ENCODE data around the gene ZMYM4. TPM values are rescaled to one million over a fixed set of nuclear protein-coding genes. Genes with fewer than 3 reads are reported as not detected.

The ZMYM4 gene
- total RNA-seq, 4 donors from 2014 or later = 19.7 to 84.9 (median 49.9) TPM

GRCh38 chr1:35345439-35345981 lies 77.0 kb downstream of the ZMYM4 start:
- TF ChIP-seq CTCF (IDR thresholded peaks at IDR 0.05) (no peak), POLR2A (IDR thresholded peaks at IDR 0.05) (no peak)
- no peak for DNase-seq
- H3K9me3 ChIP-seq = no peaks in the 10 kb centered on the region
- no peaks in the 10 kb centered on the region for H3K4me1 ChIP-seq
- H3K27me3 ChIP-seq = no peaks in the 10 kb centered on the region
- intact Hi-C loops (cut with DNase I; ENCODE audit: low total_unique reads) = no loop called here
- H3K4me3 ChIP-seq = no peak overlapping the region
- H3K36me3 ChIP-seq = no peaks in the 10 kb centered on the region
- no peak overlapping the region for H3K27ac ChIP-seq

GRCh38 chr1:35350872-35351271 lies 82.4 kb downstream of the ZMYM4 start:
- H3K27me3 ChIP-seq = no peaks in the 10 kb centered on the region
- H3K4me3 ChIP-seq = no peak overlapping the region
- DNase-seq = no peak
- TF ChIP-seq CTCF (IDR thresholded peaks at IDR 0.05) (no peak), POLR2A (IDR thresholded peaks at IDR 0.05) (no peak)
- intact Hi-C loops (cut with DNase I; ENCODE audit: low total_unique reads) = no loop called here
- no peaks in the 10 kb centered on the region for H3K9me3 ChIP-seq
- no peak overlapping the region for H3K27ac ChIP-seq
- no peaks in the 10 kb centered on the region for H3K4me1 ChIP-seq
- no peaks in the 10 kb centered on the region for H3K36me3 ChIP-seq

GRCh38 chr1:35359995-35360394 lies 91.5 kb downstream of the ZMYM4 start:
- Histone ChIP-seq H3K4me1 (no peaks in the 10 kb centered on the region), H3K9me3 (no peaks in the 10 kb centered on the region), H3K4me3 (no peak overlapping the region), H3K27me3 (no peaks in the 10 kb centered on the region), H3K27ac (no peak overlapping the region), H3K36me3 (no peaks in the 10 kb centered on the region)
- no peak for DNase-seq
- intact Hi-C loops (cut with DNase I; ENCODE audit: low total_unique reads) = no loop called here
- TF ChIP-seq CTCF (IDR thresholded peaks at IDR 0.05) (no peak), POLR2A (IDR thresholded peaks at IDR 0.05) (no peak)

- DNase-seq = no peak
Measured at GRCh38 chr1:35361638-35362037, 93.1 kb downstream of the ZMYM4 start.

DNA sequence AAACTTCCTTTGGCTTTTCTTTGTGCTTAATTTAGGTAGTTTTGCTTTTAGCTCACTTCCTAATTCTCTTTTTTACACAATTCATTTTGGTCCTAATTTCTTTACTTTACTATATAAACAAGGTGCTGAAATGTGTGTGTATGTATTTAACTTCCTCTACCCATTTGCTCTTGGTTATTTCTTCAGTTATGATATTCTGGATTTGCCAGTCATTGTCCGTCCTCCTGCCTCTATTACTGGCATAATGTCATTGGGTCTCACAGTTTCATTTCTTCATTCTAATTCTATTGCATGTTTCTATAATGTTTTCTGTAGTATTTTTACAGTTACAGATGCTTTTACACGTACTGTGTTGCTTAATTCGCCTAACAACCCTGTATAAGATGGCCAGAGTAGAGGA lies 96.2 kb downstream of the ZMYM4 start:
- no peaks in the 10 kb centered on the region for H3K9me3 ChIP-seq
- H3K27me3 ChIP-seq = no peaks in the 10 kb centered on the region
- DNase-seq = no peak
- H3K4me3 ChIP-seq = no peak overlapping the region
- intact Hi-C loops (cut with DNase I; ENCODE audit: low total_unique reads) = no loop called here
- no peaks in the 10 kb centered on the region for H3K36me3 ChIP-seq
- TF ChIP-seq CTCF (IDR thresholded peaks at IDR 0.05) (no peak), POLR2A (IDR thresholded peaks at IDR 0.05) (no peak)
- H3K4me1 ChIP-seq = no peaks in the 10 kb centered on the region
- no peak overlapping the region for H3K27ac ChIP-seq

More at GRCh38 chr1:35361638-35362037, 93.1 kb downstream of the ZMYM4 start:
- H3K9me3 ChIP-seq = no peaks in the 10 kb centered on the region
- TF ChIP-seq CTCF (IDR thresholded peaks at IDR 0.05) (no peak), POLR2A (IDR thresholded peaks at IDR 0.05) (no peak)
- H3K36me3 ChIP-seq = no peaks in the 10 kb centered on the region
- H3K27me3 ChIP-seq = no peaks in the 10 kb centered on the region
- no peak overlapping the region for H3K4me3 ChIP-seq
- intact Hi-C loops (cut with DNase I; ENCODE audit: low total_unique reads) = no loop called here
- H3K27ac ChIP-seq = no peak overlapping the region
- no peaks in the 10 kb centered on the region for H3K4me1 ChIP-seq
